Stomach (tissue), 9 donors: Measurements from ENCODE around the gene CTCF. TPM values are rescaled to one million over a fixed set of nuclear protein-coding genes. Genes with fewer than 3 reads are reported as not detected.

Experiments
- DNase-seq, 2 donors: peaks; one replicate each; pipeline versions ENCODE4 v3.0.0 to v3.0.0-alpha.2; 2013 to 2019
- H3K27ac ChIP-seq, 5 donors: fragments of 200-600 bp in 4 of 5; sonication (generic) in 4 of 5; one replicate each; pipeline ENCODE4 v1.5.1; 2013 to 2019; ENCODE audit warnings: mild to moderate bottlenecking in 1 of 5, moderate library complexity in 1 of 5
- H3K27me3 ChIP-seq, 3 donors: fragments of 200-600 bp; sonication (generic); one replicate each; pipeline ENCODE4 v1.5.1; 2017 to 2019; ENCODE audit warnings: mixed run types in 1 of 3
- H3K36me3 ChIP-seq, 4 donors: fragments of 200-600 bp; sonication (generic); 1 replicate in 3 of 4; 2 replicates in 1 of 4; pipeline ENCODE4 v1.5.1; 2016 to 2019
- H3K4me1 ChIP-seq, 4 donors: fragments of 200-600 bp; sonication (generic); one replicate each; pipeline ENCODE4 v1.5.1; 2016 to 2019
- H3K4me3 ChIP-seq, 4 donors: fragments of 200-600 bp; sonication (generic) in 3 of 4; one replicate each; pipeline ENCODE4 v1.5.1; 2016 to 2019; ENCODE audit warnings: mild to moderate bottlenecking in 1 of 4
- H3K9me3 ChIP-seq, 4 donors: fragments of 200-600 bp; sonication (generic); one replicate each; pipeline ENCODE4 v1.5.1; 2016 to 2019
- CTCF ChIP-seq, 7 experiments: fragments of 450-650 bp in 4 of 7; fragments of 200-600 bp in 3 of 7; sonication (generic) in 3 of 7; IDR thresholded peaks; one replicate each; pipeline ENCODE4 v1.5.1; 2016 to 2019; ENCODE audit warnings: antibody characterized with exemption in 7 of 7, control low read depth in 2 of 7, mild to moderate bottlenecking in 1 of 7
- EP300 ChIP-seq: sonication (generic); formaldehyde crosslinking; IDR thresholded peaks from one replicate; pipeline ENCODE4 v1.6.1; 2017; ENCODE audit warnings: antibody characterized with exemption
- POLR2A ChIP-seq, 4 donors: fragments of 450-650 bp; IDR thresholded peaks; one replicate each; pipeline ENCODE4 v1.6.1; 2016; ENCODE audit warnings: antibody characterized with exemption in 4 of 4, control low read depth in 2 of 4, mild to moderate bottlenecking in 1 of 4, moderate library complexity in 1 of 4
- POLR2AphosphoS5 ChIP-seq, 3 donors: sonication (generic); formaldehyde crosslinking; IDR thresholded peaks; one replicate each; pipeline ENCODE4 v1.6.1; 2016; ENCODE audit warnings: antibody characterized with exemption in 3 of 3
- WGBS, 5 donors: extraction: QIAGEN DNeasy Blood & Tissue Kit in 3 of 5; methylation state at CpG; one replicate each; pipeline versions ENCODE4 v1.1.5 to v1.1.7; 2013 to 2018; 5-methylcytosine and 5-hydroxymethylcytosine counted together
- intact Hi-C: fragments of 100-400 bp; cut with DNase I; formaldehyde crosslinking; loops from one replicate; pipeline ENCODE4 v1.15.1; 2023; ENCODE audit warnings: low total_unique reads
- polyA plus RNA-seq, 3 donors: library from polyadenylated mRNA; stranded (reverse); fragments of 200-250 nt; gene quantifications; one replicate each; pipeline ENCODE4 v1.2.3, GENCODE V29; 2013
- total RNA-seq, 5 donors: library from RNA; depleted of rRNA; stranded (reverse); fragments of >200 nt; gene quantifications; one replicate each; pipeline versions ENCODE4 v1.1.0 to v1.2.3, GENCODE V29; 2014 to 2016
- donor health status: healthy with polysubstance abuse.
- donor health status: Bipolar disorder and iron deficiency.
- donor health status: healthy.

Gene CTCF
- total and polyA plus RNA-seq, 8 donors: 15.0 to 47.3 (median 33.4) TPM

- TF ChIP-seq POLR2A (IDR thresholded peaks at IDR 0.05) (no peak), POLR2AphosphoS5 (IDR thresholded peaks at IDR 0.05) (no peak), EP300 (no peak), CTCF (IDR thresholded peaks at IDR 0.05) (no peak)
- WGBS, 5 donors: 94 to 96% (median 94%) methylated on average over 8 of the region's 8 CpGs
- intact Hi-C loops: no loop called here
- no peak overlapping the region for H3K27ac ChIP-seq
- peaks cover 0 to 7% (median 5%) of the 10 kb centered on the region in 4 donors for H3K4me1 ChIP-seq
- no peak for DNase-seq
- no peak overlapping the region for H3K4me3 ChIP-seq
- H3K9me3 ChIP-seq: no peaks in the 10 kb centered on the region
- no peaks in the 10 kb centered on the region for H3K27me3 ChIP-seq
- H3K36me3 ChIP-seq: peaks cover 35 to 86% (median 85%) of the 10 kb centered on the region in 4 donors
These were observed 74.4 kb downstream of the CTCF start for GRCh38 chr16:67636713-67637112.

DNA sequence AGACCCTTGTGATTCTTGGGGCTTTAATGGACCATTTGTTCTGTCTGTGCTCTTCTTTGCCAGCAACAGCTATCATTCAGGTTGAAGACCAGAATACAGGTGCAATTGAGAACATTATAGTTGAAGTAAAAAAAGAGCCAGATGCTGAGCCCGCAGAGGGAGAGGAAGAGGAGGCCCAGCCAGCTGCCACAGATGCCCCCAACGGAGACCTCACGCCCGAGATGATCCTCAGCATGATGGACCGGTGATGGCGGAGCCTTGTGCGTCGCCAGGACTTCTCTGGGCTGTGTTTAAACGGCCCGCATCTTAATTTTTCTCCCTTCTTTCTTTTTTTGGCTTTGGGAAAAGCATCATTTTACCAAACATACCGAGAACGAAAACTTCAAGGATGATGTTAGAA is 75.3 kb downstream of the CTCF start:
- peaks cover 31 to 77% (median 76%) of the 10 kb centered on the region in 4 donors for H3K36me3 ChIP-seq
- TF ChIP-seq POLR2A (IDR thresholded peaks at IDR 0.05) (no peak), CTCF (IDR thresholded peaks at IDR 0.05) (no peak), EP300 (no peak), POLR2AphosphoS5 (IDR thresholded peaks at IDR 0.05) (no peak)

GRCh38 chr16:67641779-67642708 is 79.7 kb downstream of the CTCF start:
- no peak for TF ChIP-seq POLR2A (IDR thresholded peaks at IDR 0.05)
- no peak for TF ChIP-seq EP300
- TF ChIP-seq POLR2AphosphoS5 (IDR thresholded peaks at IDR 0.05): peak in 1 of 3 donors; percentile 31
- no peak for TF ChIP-seq CTCF (IDR thresholded peaks at IDR 0.05)
- H3K27ac ChIP-seq: peak overlapping the region in 4 of 5 donors; percentile 5 to 41 (median 24)
- no peaks in the 10 kb centered on the region for H3K9me3 ChIP-seq
- peaks cover 3 to 33% (median 25%) of the 10 kb centered on the region in 3 donors for H3K27me3 ChIP-seq
- WGBS, 5 donors: 31 to 41% (median 34%) methylated on average over 10 of the region's 10 CpGs
- intact Hi-C loops: loop anchor here (5.0 kb wide), 2 partner anchors 95 to 125 kb away; no protein-coding TSS in a partner anchor
- DNase-seq: peak; percentile 59 to 75
- H3K36me3 ChIP-seq: peaks cover 11 to 34% (median 32%) of the 10 kb centered on the region in 4 donors
- H3K4me3 ChIP-seq: no peak overlapping the region
- H3K4me1 ChIP-seq: peaks cover 8 to 39% (median 26%) of the 10 kb centered on the region in 4 donors

More for the DNA sequence above, 75.3 kb downstream of the CTCF start:
- H3K4me3 ChIP-seq: no peak overlapping the region
- WGBS, 5 donors: 88 to 94% (median 93%) methylated on average over 12 of the region's 12 CpGs
- no peaks in the 10 kb centered on the region for H3K9me3 ChIP-seq
- no peak for DNase-seq
- H3K27me3 ChIP-seq: no peaks in the 10 kb centered on the region
- intact Hi-C loops: no loop called here
- H3K27ac ChIP-seq: no peak overlapping the region
- peaks cover 0 to 16% (median 13%) of the 10 kb centered on the region in 4 donors for H3K4me1 ChIP-seq

DNA sequence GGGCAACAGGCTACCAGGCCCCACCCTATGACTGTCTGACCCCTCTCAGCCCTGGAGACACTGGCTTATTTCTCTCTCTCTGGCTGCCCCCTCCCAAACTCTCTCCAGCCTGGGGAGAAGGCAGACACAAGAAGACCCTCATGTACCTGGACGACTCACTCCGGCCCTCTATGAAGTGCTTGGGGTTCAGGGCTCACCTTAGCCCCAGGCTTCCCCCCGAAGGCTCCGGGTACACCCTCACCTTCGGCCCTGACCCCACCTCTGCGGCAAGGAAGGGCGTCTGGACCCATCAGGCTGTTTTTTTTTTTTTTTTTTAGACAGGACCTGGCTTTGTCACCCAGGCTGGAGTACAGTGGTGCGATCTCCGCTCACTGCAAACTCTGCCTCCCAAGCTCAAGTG is 81.7 kb downstream of the CTCF start:
- DNase-seq: peak in 1 of 2 donors; percentile 5
- Histone ChIP-seq H3K27ac (no peak overlapping the region), H3K27me3 (peaks cover 14 to 53% (median 45%) of the 10 kb centered on the region in 3 donors), H3K36me3 (peaks cover 3 to 14% (median 12%) of the 10 kb centered on the region in 4 donors), H3K4me1 (peaks cover 12 to 50% (median 31%) of the 10 kb centered on the region in 4 donors), H3K9me3 (no peaks in the 10 kb centered on the region), H3K4me3 (no peak overlapping the region)
- TF ChIP-seq EP300 (no peak), POLR2AphosphoS5 (IDR thresholded peaks at IDR 0.05) (no peak), CTCF (IDR thresholded peaks at IDR 0.05) (no peak), POLR2A (IDR thresholded peaks at IDR 0.05) (no peak)
- intact Hi-C loops: loop anchor here (5.0 kb wide), 2 partner anchors 97 to 127 kb away; no protein-coding TSS in a partner anchor
- WGBS, 5 donors: 90 to 93% (median 91%) methylated on average over 9 of the region's 9 CpGs
